C4-2B (cell line): ENCODE results near the gene MAN2A1.

ENCODE experiments used
- ZFX ChIP-seq: fragments of 450-650 bp; IDR thresholded peaks from 2 replicates; pipeline ENCODE4 v1.6.1; 2017
- TF ChIP-seq, protein P1 (sequence below): fragments of 450-650 bp; conservative IDR thresholded peaks from 2 replicates; pipeline ENCODE4 v1.5.1; 2017; ENCODE audit warnings: mild to moderate bottlenecking

DNA sequence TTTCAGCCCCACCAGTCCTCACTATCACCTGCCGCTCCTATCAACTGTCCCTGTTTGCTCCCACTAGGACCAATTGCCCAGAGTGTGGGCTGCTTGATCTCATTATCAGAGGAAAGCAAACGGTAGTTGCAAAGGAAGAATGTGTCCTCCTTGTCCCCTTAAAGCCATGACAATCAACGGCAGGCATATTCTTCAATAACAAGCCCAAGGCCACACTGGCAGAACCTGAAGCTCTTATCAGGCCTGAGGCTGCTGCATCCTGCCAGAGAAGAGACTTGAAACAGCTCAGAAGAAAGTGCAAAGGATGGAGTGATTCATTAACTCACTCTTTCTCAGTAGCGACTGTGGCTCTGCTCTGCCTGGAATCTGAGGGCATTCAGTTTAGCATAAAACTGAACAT lies 39.2 kb upstream of the MAN2A1 start:
- TF ChIP-seq, protein P1, sequence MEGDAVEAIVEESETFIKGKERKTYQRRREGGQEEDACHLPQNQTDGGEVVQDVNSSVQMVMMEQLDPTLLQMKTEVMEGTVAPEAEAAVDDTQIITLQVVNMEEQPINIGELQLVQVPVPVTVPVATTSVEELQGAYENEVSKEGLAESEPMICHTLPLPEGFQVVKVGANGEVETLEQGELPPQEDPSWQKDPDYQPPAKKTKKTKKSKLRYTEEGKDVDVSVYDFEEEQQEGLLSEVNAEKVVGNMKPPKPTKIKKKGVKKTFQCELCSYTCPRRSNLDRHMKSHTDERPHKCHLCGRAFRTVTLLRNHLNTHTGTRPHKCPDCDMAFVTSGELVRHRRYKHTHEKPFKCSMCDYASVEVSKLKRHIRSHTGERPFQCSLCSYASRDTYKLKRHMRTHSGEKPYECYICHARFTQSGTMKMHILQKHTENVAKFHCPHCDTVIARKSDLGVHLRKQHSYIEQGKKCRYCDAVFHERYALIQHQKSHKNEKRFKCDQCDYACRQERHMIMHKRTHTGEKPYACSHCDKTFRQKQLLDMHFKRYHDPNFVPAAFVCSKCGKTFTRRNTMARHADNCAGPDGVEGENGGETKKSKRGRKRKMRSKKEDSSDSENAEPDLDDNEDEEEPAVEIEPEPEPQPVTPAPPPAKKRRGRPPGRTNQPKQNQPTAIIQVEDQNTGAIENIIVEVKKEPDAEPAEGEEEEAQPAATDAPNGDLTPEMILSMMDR: no peak
- TF ChIP-seq ZFX: no peak; the same call in 1 of the 2 replicates
